Measurements from ENCODE around the gene SORCS2. TPM values are rescaled to one million over a fixed set of nuclear protein-coding genes. Genes with fewer than 3 reads are reported as not detected.

SORCS2 gene
- total and polyA plus RNA-seq, 3 donors from 2014 or later: 2.7 to 4.6 (median 2.9) TPM

- H3K9me3 ChIP-seq: no peaks in the 10 kb centered on the region
- H3K27ac ChIP-seq: no peak overlapping the region
- 71 to 84% methylated on average over 14 of the region's 14 CpGs for WGBS, 2 donors
- no peak for DNase-seq
- no peaks in the 10 kb centered on the region for H3K27me3 ChIP-seq
- intact Hi-C loops (cut with DNase I; ENCODE audit: low total_unique reads): no loop called here
- no peaks in the 10 kb centered on the region for H3K36me3 ChIP-seq (ENCODE audit: low read depth, missing control alignments)
- H3K4me1 ChIP-seq: no peaks in the 10 kb centered on the region
- no peak overlapping the region for H3K4me3 ChIP-seq
- TF ChIP-seq, protein P1, sequence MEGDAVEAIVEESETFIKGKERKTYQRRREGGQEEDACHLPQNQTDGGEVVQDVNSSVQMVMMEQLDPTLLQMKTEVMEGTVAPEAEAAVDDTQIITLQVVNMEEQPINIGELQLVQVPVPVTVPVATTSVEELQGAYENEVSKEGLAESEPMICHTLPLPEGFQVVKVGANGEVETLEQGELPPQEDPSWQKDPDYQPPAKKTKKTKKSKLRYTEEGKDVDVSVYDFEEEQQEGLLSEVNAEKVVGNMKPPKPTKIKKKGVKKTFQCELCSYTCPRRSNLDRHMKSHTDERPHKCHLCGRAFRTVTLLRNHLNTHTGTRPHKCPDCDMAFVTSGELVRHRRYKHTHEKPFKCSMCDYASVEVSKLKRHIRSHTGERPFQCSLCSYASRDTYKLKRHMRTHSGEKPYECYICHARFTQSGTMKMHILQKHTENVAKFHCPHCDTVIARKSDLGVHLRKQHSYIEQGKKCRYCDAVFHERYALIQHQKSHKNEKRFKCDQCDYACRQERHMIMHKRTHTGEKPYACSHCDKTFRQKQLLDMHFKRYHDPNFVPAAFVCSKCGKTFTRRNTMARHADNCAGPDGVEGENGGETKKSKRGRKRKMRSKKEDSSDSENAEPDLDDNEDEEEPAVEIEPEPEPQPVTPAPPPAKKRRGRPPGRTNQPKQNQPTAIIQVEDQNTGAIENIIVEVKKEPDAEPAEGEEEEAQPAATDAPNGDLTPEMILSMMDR (IDR thresholded peaks at IDR 0.05): no peak
- TF ChIP-seq POLR2A (IDR thresholded peaks at IDR 0.05): no peak
Observed at GRCh38 chr4:7286170-7286569, 93.8 kb downstream of the SORCS2 start.

GRCh38 chr4:7286798-7287197, 94.5 kb downstream of the SORCS2 start:
- H3K27me3 ChIP-seq: no peaks in the 10 kb centered on the region
- DNase-seq: no peak
- intact Hi-C loops (cut with DNase I; ENCODE audit: low total_unique reads): no loop called here
- TF ChIP-seq, protein P1 (IDR thresholded peaks at IDR 0.05): no peak
- TF ChIP-seq POLR2A (IDR thresholded peaks at IDR 0.05): no peak
- H3K9me3 ChIP-seq: no peaks in the 10 kb centered on the region
- no peaks in the 10 kb centered on the region for H3K36me3 ChIP-seq (ENCODE audit: low read depth, missing control alignments)
- H3K4me1 ChIP-seq: no peaks in the 10 kb centered on the region
- no peak overlapping the region for H3K4me3 ChIP-seq
- H3K27ac ChIP-seq: no peak overlapping the region
- 93 to 97% methylated on average over 7 of the region's 7 CpGs for WGBS, 2 donors

GRCh38 chr4:7287274-7287917, 95.1 kb downstream of the SORCS2 start:
- no peak overlapping the region for H3K27ac ChIP-seq
- H3K4me1 ChIP-seq: no peaks in the 10 kb centered on the region
- WGBS, 2 donors: 91 to 92% methylated on average over 14 to 20 of the region's 20 CpGs

GRCh38 chr4:7287918-7288280, 95.6 kb downstream of the SORCS2 start:
- 88 to 89% methylated on average over 15 to 18 of the region's 18 CpGs for WGBS, 2 donors
- Histone ChIP-seq H3K4me3 (no peak overlapping the region), H3K36me3 (ENCODE audit: low read depth, missing control alignments) (no peaks in the 10 kb centered on the region), H3K27me3 (no peaks in the 10 kb centered on the region), H3K4me1 (no peaks in the 10 kb centered on the region), H3K27ac (no peak overlapping the region), H3K9me3 (no peaks in the 10 kb centered on the region)
- TF ChIP-seq POLR2A (IDR thresholded peaks at IDR 0.05): no peak
- TF ChIP-seq, protein P1 (IDR thresholded peaks at IDR 0.05): no peak
- DNase-seq: no peak
- intact Hi-C loops (cut with DNase I; ENCODE audit: low total_unique reads): no loop called here

More at GRCh38 chr4:7287274-7287917, 95.1 kb downstream of the SORCS2 start:
- intact Hi-C loops (cut with DNase I; ENCODE audit: low total_unique reads): no loop called here
- no peak for DNase-seq
- Histone ChIP-seq H3K4me3 (no peak overlapping the region), H3K9me3 (no peaks in the 10 kb centered on the region), H3K36me3 (ENCODE audit: low read depth, missing control alignments) (no peaks in the 10 kb centered on the region), H3K27me3 (no peaks in the 10 kb centered on the region)
- TF ChIP-seq, protein P1 (IDR thresholded peaks at IDR 0.05): no peak
- no peak for TF ChIP-seq POLR2A (IDR thresholded peaks at IDR 0.05)
